ENCODE measurements around the gene HCFC1.

HCFC1 gene

GRCh38 chrX:153957224-153957623 is 14.4 kb downstream of the HCFC1 start:
- no peak for DNase-seq (ENCODE audit: low read depth)

GRCh38 chrX:153956044-153956907 is 15.3 kb downstream of the HCFC1 start:
- no peak for DNase-seq (ENCODE audit: low read depth)

GRCh38 chrX:153955228-153955732 is 16.3 kb downstream of the HCFC1 start:
- no peak for DNase-seq (ENCODE audit: low read depth)

GRCh38 chrX:153954558-153955227 is 16.9 kb downstream of the HCFC1 start:
- no peak for DNase-seq (ENCODE audit: low read depth)

- no peak for DNase-seq (ENCODE audit: low read depth)
Measured at GRCh38 chrX:153953892-153954557, 17.6 kb downstream of the HCFC1 start.

GRCh38 chrX:153953342-153953830 is 18.2 kb downstream of the HCFC1 start:
- DNase-seq (ENCODE audit: low read depth), result peak; percentile 66

- no peak for DNase-seq (ENCODE audit: low read depth)
Measured at GRCh38 chrX:153952373-153953026, 19.1 kb downstream of the HCFC1 start.

GRCh38 chrX:153951683-153952372 is 19.8 kb downstream of the HCFC1 start:
- DNase-seq (ENCODE audit: low read depth), result no peak

GRCh38 chrX:153950127-153950526 is 21.5 kb downstream of the HCFC1 start:
- DNase-seq (ENCODE audit: low read depth), result no peak

- no peak for DNase-seq (ENCODE audit: low read depth)
Measured at GRCh38 chrX:153948847-153949805, 22.5 kb downstream of the HCFC1 start.

- no peak for DNase-seq (ENCODE audit: low read depth)
Measured at GRCh38 chrX:153948002-153948466, 23.6 kb downstream of the HCFC1 start.

- peak; percentile 69 for DNase-seq (ENCODE audit: low read depth)
Measured at GRCh38 chrX:153947009-153947769, 24.4 kb downstream of the HCFC1 start.

GRCh38 chrX:153945956-153946943 is 25.4 kb downstream of the HCFC1 start:
- DNase-seq (ENCODE audit: low read depth), result no peak

- no peak for DNase-seq (ENCODE audit: low read depth)
Measured at GRCh38 chrX:153944800-153945150, 26.8 kb downstream of the HCFC1 start.

GRCh38 chrX:153944140-153944799 is 27.3 kb downstream of the HCFC1 start, which contains the start of gene RENBP:
Gene RENBP (minus strand): TSS chrX:153944643. CDS start chrX:153944610, 33 bp downstream.
- DNase-seq (ENCODE audit: low read depth), result no peak

- no peak for DNase-seq (ENCODE audit: low read depth)
Measured at GRCh38 chrX:153941336-153942252, 30.0 kb downstream of the HCFC1 start.

All from activated T-cell treated with anti-CD3 and anti-CD28 coated beads for 48 hours (primary cell).